HCT116 (cell line): ENCODE measurements around the gene FXYD6. TPM values are rescaled to one million over a fixed set of nuclear protein-coding genes. Genes with fewer than 3 reads are reported as not detected.

Experiments used
- ATAC-seq: fragments of 200-7000 bp; cut with Tn5 transposase; 2 replicates; pipeline ENCODE4 v1.9.1; 2020; ENCODE audit warnings: mild to moderate bottlenecking, moderate library complexity
- BruUV-seq: library from RNA; stranded (reverse); fragments of 400-500 nt; replicated peaks from 2 replicates; lab custom pipeline; 2021; lab: Mats Ljungman, UMichigan
- CTCF ChIA-PET: fragments of 300-600 bp; sonication (Branson Sonifier 250); formaldehyde crosslinking; loops from one replicate; lab custom pipeline; 2021; ENCODE audit warnings: antibody characterized with exemption; lab: Charles Lee
- POLR2A ChIA-PET: fragments of 300-600, 350-600 bp; sonication (Branson Sonifier 250); formaldehyde crosslinking; loops from one replicate; lab custom pipeline; 2021; ENCODE audit warnings: antibody characterized with exemption; lab: Charles Lee
- RAD21 ChIA-PET, 2 experiments: fragments of 300-600 bp; sonication (Branson Sonifier 250); formaldehyde crosslinking; loops; one replicate each; lab custom pipeline; 2023; ENCODE audit warnings: low total read pairs in 2 of 2; ENCODE audit not compliant: uncharacterized antibody in 2 of 2, unreplicated experiment in 2 of 2, low non-redundant PET in 1 of 2; lab: Charles Lee
- DNase-seq: peaks from one replicate; pipeline ENCODE4 v3.0.0-alpha.2; 2010; ENCODE audit warnings: low read depth, low spot score
- H2AFZ ChIP-seq: fragments of 200-600 bp; shearing (Covaris generic), sonication (generic); 2 replicates; pipeline ENCODE4 v1.6.1; 2017; ENCODE audit warnings: low read depth, mixed run types, mixed read lengths, antibody characterized with exemption, low read length; ENCODE audit not compliant: poor library complexity, severe bottlenecking
- H3K27ac ChIP-seq: 2 replicates; pipeline ENCODE4 v1.5.1; 2012; ENCODE audit warnings: low read depth, low read length
- H3K27me3 ChIP-seq: fragments of 200-600 bp; sonication (generic); 2 replicates; pipeline ENCODE4 v1.6.1; 2016; ENCODE audit warnings: mixed run types, low read length, mixed read lengths; ENCODE audit not compliant: insufficient read depth
- H3K36me3 ChIP-seq, 2 experiments: fragments of 200-500 bp in 1 of 2; fragments of 200-600 bp in 1 of 2; sonication (Bioruptor generic) in 1 of 2; sonication (generic) in 1 of 2; 2 replicates each; pipeline versions ENCODE4 v1.5.1 to v1.6.1; 2014 to 2016; ENCODE audit warnings: low read length in 2 of 2, inconsistent platforms in 1 of 2, mixed read lengths in 1 of 2, mixed run types in 1 of 2; ENCODE audit not compliant: insufficient read depth in 2 of 2, control insufficient read depth in 1 of 2
- H3K4me1 ChIP-seq, 2 experiments: fragments of 200-600 bp in 1 of 2; sonication (generic) in 1 of 2; 2 replicates each; pipeline versions ENCODE4 v1.5.1 to v1.6.1; 2012 to 2017; ENCODE audit warnings: low read length in 2 of 2, inconsistent platforms in 1 of 2, mild to moderate bottlenecking in 1 of 2, mixed read lengths in 1 of 2, mixed run types in 1 of 2, moderate library complexity in 1 of 2; ENCODE audit not compliant: insufficient read depth in 2 of 2, control insufficient read depth in 1 of 2
- H3K4me2 ChIP-seq: fragments of 200-600 bp; sonication (generic); 2 replicates; pipeline ENCODE4 v1.6.1; 2017; ENCODE audit warnings: mixed run types, low read length, mixed read lengths
- H3K4me3 ChIP-seq, 2 experiments: fragments of 200-600 bp in 1 of 2; sonication (generic) in 1 of 2; replicated peaks in 1 of 2; 2 replicates each; pipeline ENCODE4 v1.5.1; 2011 to 2016; ENCODE audit warnings: low read length in 2 of 2, control low read depth in 1 of 2, low read depth in 1 of 2, mild to moderate bottlenecking in 1 of 2, mixed read lengths in 1 of 2, mixed run types in 1 of 2
- H3K79me2 ChIP-seq: fragments of 200-600 bp; sonication (generic); 2 replicates; pipeline ENCODE4 v1.6.1; 2017; ENCODE audit warnings: mild to moderate bottlenecking, mixed run types, low read length, moderate library complexity, mixed read lengths; ENCODE audit not compliant: insufficient read depth
- H3K9ac ChIP-seq: fragments of 200-600 bp; sonication (generic); 2 replicates; pipeline ENCODE4 v1.6.1; 2016; ENCODE audit warnings: low read length, mixed read lengths
- H3K9me2 ChIP-seq: fragments of 200-600 bp; sonication (generic), shearing (Covaris generic); 2 replicates; pipeline ENCODE4 v1.6.1; 2017; ENCODE audit warnings: mixed run types, mild to moderate bottlenecking, moderate library complexity; ENCODE audit not compliant: insufficient read depth
- H3K9me3 ChIP-seq, 2 experiments: fragments of 200-500 bp in 1 of 2; fragments of 200-600 bp in 1 of 2; sonication (Bioruptor generic) in 1 of 2; sonication (generic) in 1 of 2; 2 replicates each; pipeline ENCODE4 v1.6.1; 2014 to 2017; ENCODE audit warnings: low read length in 2 of 2, mixed read lengths in 2 of 2, inconsistent platforms in 1 of 2, low read depth in 1 of 2, mild to moderate bottlenecking in 1 of 2, mixed run types in 1 of 2, moderate library complexity in 1 of 2; ENCODE audit not compliant: control insufficient read depth in 1 of 2, insufficient read depth in 1 of 2
- H4K20me1 ChIP-seq: fragments of 200-600 bp; sonication (generic), shearing (Covaris generic); 2 replicates; pipeline ENCODE4 v1.6.1; 2017; ENCODE audit warnings: mixed run types, mild to moderate bottlenecking, moderate library complexity; ENCODE audit not compliant: insufficient read depth
- CTCF ChIP-seq, 3 experiments: fragments of 200-600 bp in 1 of 3; sonication (generic) in 1 of 3; IDR thresholded peaks in 2 of 3; conservative IDR thresholded peaks in 1 of 3; 2 replicates each; pipeline ENCODE4 v1.5.1; 2012 to 2017; ENCODE audit warnings: low read depth in 2 of 3, low read length in 2 of 3, antibody characterized with exemption in 1 of 3, borderline replicate concordance in 1 of 3, control low read depth in 1 of 3, mild to moderate bottlenecking in 1 of 3, mixed read lengths in 1 of 3, mixed run types in 1 of 3, moderate library complexity in 1 of 3; ENCODE audit not compliant: insufficient read depth in 1 of 3
- EZH2 ChIP-seq: fragments of 200-600 bp; sonication (generic); IDR thresholded peaks from 2 replicates; pipeline ENCODE4 v1.6.1; 2017; ENCODE audit warnings: antibody characterized with exemption, mixed run types
- MAX ChIP-seq: IDR thresholded peaks from 2 replicates; pipeline ENCODE4 v1.6.1; 2012
- POLR2A ChIP-seq: IDR thresholded peaks from 2 replicates; pipeline ENCODE4 v1.7.0; 2011; ENCODE audit warnings: borderline replicate concordance; ENCODE audit not compliant: insufficient read depth, insufficient read length; ENCODE audit errors: extremely low read depth
- RAD21 ChIP-seq: IDR thresholded peaks from 2 replicates; pipeline ENCODE4 v1.6.1; 2012; ENCODE audit warnings: low read depth, mild to moderate bottlenecking
- REST ChIP-seq: IDR thresholded peaks from 2 replicates; pipeline ENCODE4 v1.6.1; 2012; ENCODE audit warnings: low read depth
- SIN3A ChIP-seq: IDR thresholded peaks from 2 replicates; pipeline ENCODE4 v1.6.1; 2012; ENCODE audit warnings: low read depth
- SRF ChIP-seq: IDR thresholded peaks from 2 replicates; pipeline ENCODE4 v1.6.1; 2012; ENCODE audit warnings: low read depth
- TCF7L2 ChIP-seq: IDR thresholded peaks from 2 replicates; pipeline ENCODE4 v1.7.0; 2011; ENCODE audit warnings: borderline replicate concordance, inconsistent platforms; ENCODE audit not compliant: insufficient read depth, insufficient read length; ENCODE audit errors: extremely low read depth
- ZBTB33 ChIP-seq: IDR thresholded peaks from 2 replicates; pipeline ENCODE4 v1.6.1; 2011; ENCODE audit warnings: mild to moderate bottlenecking, low read length, moderate library complexity; ENCODE audit not compliant: insufficient replicate concordance; ENCODE audit errors: extremely low read depth
- intact Hi-C: fragments of 100-400 bp; cut with micrococcal nuclease; formaldehyde crosslinking; loops from 2 replicates; pipeline ENCODE4 v1.10.0; 2022
- total RNA-seq: library from RNA; stranded (reverse); gene quantifications from one replicate; pipeline ENCODE4 v1.2.1, GENCODE V29; 2021; ENCODE audit not compliant: unreplicated experiment

The FXYD6 gene
- total RNA-seq, 1 experiment from 2014 or later, result 2.5 TPM

- POLR2A ChIA-PET, result no interaction called here
- no peaks in the 10 kb centered on the region for H3K4me1 ChIP-seq
- H2AFZ ChIP-seq, result no peak overlapping the region
- H3K4me2 ChIP-seq, result no peak overlapping the region
- no peaks in the 10 kb centered on the region for H3K79me2 ChIP-seq
- ATAC-seq (no peak), DNase-seq (no peak)
- no peak overlapping the region for H3K4me3 ChIP-seq
- TF ChIP-seq EZH2 (no peak), RAD21 (no peak), SIN3A (no peak), POLR2A (no peak), MAX (no peak), SRF (no peak), CTCF (IDR thresholded peaks at IDR 0.05 in 2 of 3, conservative IDR thresholded peaks at IDR 0.05 in 1 of 3; ENCODE audit: borderline replicate concordance in 1 of 3, insufficient read depth in 1 of 3, low read depth in 2 of 3, low read length in 2 of 3) (no peak)
- no peaks in the 10 kb centered on the region for H3K9me3 ChIP-seq
- no TSS peak for BruUV-seq
- no peak overlapping the region for H3K9ac ChIP-seq
- H4K20me1 ChIP-seq, result no peaks in the 10 kb centered on the region
- no peaks in the 10 kb centered on the region for H3K27me3 ChIP-seq
- H3K27ac ChIP-seq, result no peak overlapping the region
- CTCF ChIA-PET, result no interaction called here
- H3K9me2 ChIP-seq, result no peaks in the 10 kb centered on the region
- intact Hi-C loops, result no loop called here
- H3K36me3 ChIP-seq, result no peaks in the 10 kb centered on the region
- RAD21 ChIA-PET, result no interaction called here
Observed at GRCh38 chr11:117887431-117888138, 11.1 kb upstream of the FXYD6 start.

GRCh38 chr11:117885777-117886176 is 9.3 kb upstream of the FXYD6 start:
- no peak overlapping the region for H3K4me3 ChIP-seq
- ChIA-PET RAD21 (no interaction called here), CTCF (no interaction called here), POLR2A (interaction anchor here (1.2 to 1.5 kb wide), 2 partner anchors 19 to 21 kb away, joined by 4 to 5 read pairs; no protein-coding TSS in a partner anchor)
- no peaks in the 10 kb centered on the region for H3K36me3 ChIP-seq
- H3K4me1 ChIP-seq, result no peaks in the 10 kb centered on the region
- no peak for ATAC-seq
- no peak overlapping the region for H3K9ac ChIP-seq
- no peaks in the 10 kb centered on the region for H3K9me3 ChIP-seq
- H3K79me2 ChIP-seq, result no peaks in the 10 kb centered on the region
- intact Hi-C loops, result no loop called here
- peaks cover 6% of the 10 kb centered on the region; the same call in 1 of the 2 replicates for H3K27me3 ChIP-seq
- no peak overlapping the region for H3K27ac ChIP-seq
- BruUV-seq, result no TSS peak
- H3K9me2 ChIP-seq, result no peaks in the 10 kb centered on the region
- H2AFZ ChIP-seq, result no peak overlapping the region
- DNase-seq, result no peak
- no peaks in the 10 kb centered on the region for H4K20me1 ChIP-seq
- no peak overlapping the region for H3K4me2 ChIP-seq
- TF ChIP-seq REST, result no peak
- TF ChIP-seq TCF7L2, result no peak
- no peak for TF ChIP-seq RAD21
- no peak for TF ChIP-seq ZBTB33
- no peak for TF ChIP-seq SRF
- no peak for TF ChIP-seq MAX
